ENCODE results near the gene NPTN. TPM values are rescaled to one million over a fixed set of nuclear protein-coding genes. Genes with fewer than 3 reads are reported as not detected.
"Not testable (repeated sequence)": the region's sequence is repeated elsewhere in the genome, so short reads cannot be mapped to it uniquely, and the experiment has no call there.

NPTN gene
- polyA plus RNA-seq, 1 donor: 327 TPM

DNA sequence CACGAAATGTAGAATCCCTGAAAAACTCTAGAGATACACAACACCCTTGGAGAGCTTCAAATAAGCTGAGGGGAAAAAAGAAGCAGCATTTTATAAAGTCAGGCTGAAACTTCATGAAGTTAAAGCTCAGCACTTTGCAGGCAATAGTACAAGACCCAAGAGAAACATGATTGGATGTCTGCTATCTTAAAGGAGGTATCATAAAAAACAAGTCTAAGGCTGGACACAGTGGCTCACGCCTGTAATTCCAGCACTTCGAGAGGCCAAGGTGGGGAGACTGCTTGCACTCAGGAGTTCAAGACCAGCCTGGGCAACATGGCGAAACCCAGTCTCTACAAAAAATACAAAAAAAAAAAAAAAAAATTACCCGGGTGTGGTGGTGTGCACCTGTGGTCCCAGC lies 42.9 kb downstream of the NPTN start:
- Histone ChIP-seq H3K9me3 (ENCODE audit: control insufficient read depth, low read depth, low read length) (no peaks in the 10 kb centered on the region), H3K4me3 (ENCODE audit: low read length) (no peak overlapping the region), H3K4me1 (ENCODE audit: control insufficient read depth, insufficient read depth, low read length) (peaks cover 44% of the 10 kb centered on the region), H3K27ac (ENCODE audit: low read length) (peak overlapping the region; percentile 85), H3K36me3 (ENCODE audit: control insufficient read depth, insufficient read depth, low read length) (peaks cover 58% of the 10 kb centered on the region), H3K27me3 (ENCODE audit: control insufficient read depth, insufficient read depth, low read length) (no peaks in the 10 kb centered on the region)
- WGBS (ENCODE audit: insufficient coverage, low lambda C conversion rate): no CpG with 5 or more reads among the region's 5 CpGs
- DNase-seq: peak; percentile 51 to 71

DNA sequence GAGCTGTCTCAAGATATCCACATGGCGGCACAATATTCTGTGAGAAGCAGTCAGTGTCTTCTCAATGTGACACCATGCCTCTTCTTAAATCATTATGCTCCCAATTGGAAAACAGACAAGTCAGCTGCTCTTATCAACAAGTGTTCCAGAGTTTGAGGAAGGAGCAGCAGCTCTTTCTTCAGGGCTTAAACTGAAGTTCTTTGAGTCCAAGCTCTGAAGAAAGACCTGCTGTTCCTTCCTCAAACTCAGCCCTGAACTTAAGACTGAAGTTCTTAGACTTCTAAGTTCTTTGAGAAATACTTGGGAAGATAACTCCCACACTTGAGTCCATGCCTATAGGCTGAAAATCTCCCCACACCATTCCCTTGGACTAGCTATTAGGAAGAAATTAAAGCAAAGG lies 43.4 kb downstream of the NPTN start:
- DNase-seq: peak in 1 of 2 donors; percentile 39
- Histone ChIP-seq H3K9me3 (ENCODE audit: control insufficient read depth, low read depth, low read length) (no peaks in the 10 kb centered on the region), H3K4me1 (ENCODE audit: control insufficient read depth, insufficient read depth, low read length) (peaks cover 44% of the 10 kb centered on the region), H3K27me3 (ENCODE audit: control insufficient read depth, insufficient read depth, low read length) (no peaks in the 10 kb centered on the region), H3K4me3 (ENCODE audit: low read length) (no peak overlapping the region), H3K27ac (ENCODE audit: low read length) (peak overlapping the region; percentile 85), H3K36me3 (ENCODE audit: control insufficient read depth, insufficient read depth, low read length) (peaks cover 60% of the 10 kb centered on the region)
- no CpG with 5 or more reads among the region's 1 CpG for WGBS (ENCODE audit: insufficient coverage, low lambda C conversion rate)

DNA sequence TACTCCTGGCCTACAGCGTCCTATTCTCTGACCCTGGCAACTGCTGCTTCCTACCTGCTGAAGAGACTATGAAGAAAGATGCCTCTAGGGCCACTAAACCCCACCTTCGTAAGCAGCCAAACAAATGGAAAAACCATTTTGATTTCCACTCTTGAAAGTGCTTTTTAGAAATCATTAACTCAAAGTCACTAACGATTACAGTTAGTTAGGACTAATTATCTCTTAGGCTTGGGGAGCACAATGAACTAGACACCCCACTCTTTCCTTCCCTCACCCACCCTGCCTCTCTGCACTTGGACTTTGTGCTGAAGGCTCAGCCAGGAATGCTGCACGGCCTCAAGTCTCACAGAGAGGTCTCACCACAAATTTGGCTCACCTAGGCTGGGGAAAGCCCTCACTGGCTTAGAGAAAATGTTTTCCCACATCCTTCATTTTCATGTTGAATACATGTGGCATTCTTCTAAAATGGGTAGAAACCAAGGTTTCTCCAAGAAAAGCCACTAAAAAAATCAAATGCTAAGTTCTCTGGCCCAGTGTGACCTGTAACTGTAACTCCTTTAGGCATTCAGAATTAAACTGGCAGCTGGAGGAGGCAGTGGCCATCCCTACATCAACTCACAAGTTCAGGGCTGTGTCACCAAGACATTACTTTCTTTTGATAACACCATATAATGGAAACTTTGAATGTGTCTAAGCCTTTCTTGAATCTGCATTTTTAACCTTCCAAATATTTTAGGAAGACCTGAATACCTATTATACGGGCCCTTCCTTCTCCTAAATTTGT lies 47.1 kb downstream of the NPTN start:
- Histone ChIP-seq H3K36me3 (ENCODE audit: control insufficient read depth, insufficient read depth, low read length) (peaks cover 75% of the 10 kb centered on the region), H3K4me1 (ENCODE audit: control insufficient read depth, insufficient read depth, low read length) (peaks cover 66% of the 10 kb centered on the region), H3K4me3 (ENCODE audit: low read length) (no peak overlapping the region), H3K9me3 (ENCODE audit: control insufficient read depth, low read depth, low read length) (no peaks in the 10 kb centered on the region), H3K27me3 (ENCODE audit: control insufficient read depth, insufficient read depth, low read length) (no peaks in the 10 kb centered on the region), H3K27ac (ENCODE audit: low read length) (peak overlapping the region; percentile 71)
- DNase-seq: peak; percentile 50 to 81
- 80% methylated on average over 2 of the region's 5 CpGs for WGBS (ENCODE audit: insufficient coverage, low lambda C conversion rate)

DNA sequence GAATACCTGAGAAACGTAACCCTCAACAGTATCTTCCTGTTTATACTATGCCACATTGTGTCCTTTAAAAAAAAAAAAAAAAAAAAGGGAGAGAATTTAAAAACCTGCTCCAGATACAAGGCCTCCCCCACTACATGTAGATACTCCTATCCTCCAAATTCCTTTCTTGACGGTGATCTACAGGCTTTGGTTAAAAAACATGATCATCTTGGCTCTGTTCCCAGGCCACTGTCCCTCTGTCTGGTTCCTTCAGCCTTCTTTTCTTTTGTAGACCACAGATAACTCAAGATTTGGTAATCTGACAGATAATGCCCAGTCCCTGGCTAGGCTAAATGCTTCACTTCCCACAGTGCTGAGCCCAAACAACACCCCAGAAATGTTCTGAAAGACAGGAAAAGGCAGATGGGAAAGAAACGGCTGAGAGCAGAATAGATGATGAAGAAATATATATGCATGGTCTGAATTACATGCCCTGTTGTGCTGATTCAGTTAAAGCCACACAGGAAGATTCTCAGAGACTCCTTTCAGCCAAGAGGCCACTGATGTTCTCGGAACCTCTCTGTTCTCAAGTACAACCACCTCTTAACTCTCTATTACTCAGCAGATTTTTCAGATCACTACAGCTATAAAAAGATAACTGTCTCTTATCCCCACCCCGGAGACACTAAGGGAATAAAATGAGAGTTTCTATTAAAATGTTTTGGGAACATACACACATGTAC lies 48.3 kb downstream of the NPTN start:
- Histone ChIP-seq H3K4me3 (ENCODE audit: low read length) (no peak overlapping the region), H3K36me3 (ENCODE audit: control insufficient read depth, insufficient read depth, low read length) (peaks cover 73% of the 10 kb centered on the region), H3K9me3 (ENCODE audit: control insufficient read depth, low read depth, low read length) (no peaks in the 10 kb centered on the region), H3K4me1 (ENCODE audit: control insufficient read depth, insufficient read depth, low read length) (peaks cover 63% of the 10 kb centered on the region), H3K27ac (ENCODE audit: low read length) (peak overlapping the region; percentile 71), H3K27me3 (ENCODE audit: control insufficient read depth, insufficient read depth, low read length) (no peaks in the 10 kb centered on the region)
- DNase-seq: peak in 1 of 2 donors; percentile 24
- 44% methylated on average over 2 of the region's 5 CpGs for WGBS (ENCODE audit: insufficient coverage, low lambda C conversion rate)

DNA sequence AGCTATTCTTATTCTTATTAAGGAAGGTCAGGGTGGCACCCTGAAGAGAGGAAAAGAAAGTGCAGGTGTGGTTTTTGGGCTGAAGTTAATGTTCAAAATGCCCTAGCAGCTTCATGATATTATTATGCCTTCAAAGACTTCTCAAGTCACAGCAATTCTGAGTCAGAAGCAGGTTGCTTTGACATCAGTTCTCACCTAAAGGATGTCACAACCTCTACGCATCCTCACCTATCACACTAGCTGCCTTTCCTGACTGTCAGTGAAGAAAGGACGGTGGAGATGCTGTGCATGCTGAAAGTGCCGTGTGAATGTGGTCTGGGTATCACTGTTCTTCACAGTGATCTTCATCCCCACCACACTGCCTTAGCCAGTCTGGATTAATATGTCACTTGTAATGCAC lies 49.6 kb downstream of the NPTN start:
- Histone ChIP-seq H3K36me3 (ENCODE audit: control insufficient read depth, insufficient read depth, low read length) (peaks cover 66% of the 10 kb centered on the region), H3K4me3 (ENCODE audit: low read length) (no peak overlapping the region), H3K27ac (ENCODE audit: low read length) (peak overlapping the region; percentile 4), H3K27me3 (ENCODE audit: control insufficient read depth, insufficient read depth, low read length) (no peaks in the 10 kb centered on the region), H3K9me3 (ENCODE audit: control insufficient read depth, low read depth, low read length) (no peaks in the 10 kb centered on the region), H3K4me1 (ENCODE audit: control insufficient read depth, insufficient read depth, low read length) (peaks cover 52% of the 10 kb centered on the region)
- DNase-seq: no peak
- WGBS (ENCODE audit: insufficient coverage, low lambda C conversion rate): no CpG with 5 or more reads among the region's 3 CpGs

DNA sequence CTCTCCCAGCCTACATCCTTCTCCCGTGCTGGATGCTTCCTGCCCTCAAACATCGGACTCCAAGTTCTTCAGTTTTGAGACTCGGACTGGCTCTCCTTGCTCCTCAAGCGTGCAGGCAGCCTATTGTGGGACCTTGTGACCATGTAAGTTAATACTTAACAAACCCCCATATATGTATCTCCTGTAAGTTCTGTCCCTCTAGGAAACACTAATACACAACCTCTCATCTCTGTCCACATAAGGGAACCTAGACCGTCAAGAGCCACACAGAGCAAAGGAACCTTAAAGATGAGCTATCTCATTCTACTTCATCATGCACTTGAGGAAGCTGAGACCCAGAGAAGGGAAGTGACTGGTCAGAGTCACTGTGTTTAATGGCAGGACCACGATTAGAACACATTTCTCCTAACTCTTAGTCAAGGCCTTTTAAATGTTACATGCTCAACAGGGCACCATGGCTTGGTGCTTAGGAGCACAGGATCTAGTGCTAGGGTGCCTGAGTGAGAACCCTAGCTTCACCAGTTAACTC lies 50.3 kb downstream of the NPTN start:
- H3K36me3 ChIP-seq (ENCODE audit: control insufficient read depth, insufficient read depth, low read length): peaks cover 63% of the 10 kb centered on the region
- peaks cover 58% of the 10 kb centered on the region for H3K4me1 ChIP-seq (ENCODE audit: control insufficient read depth, insufficient read depth, low read length)
- WGBS (ENCODE audit: insufficient coverage, low lambda C conversion rate): no CpG with 5 or more reads among the region's 6 CpGs
- H3K4me3 ChIP-seq (ENCODE audit: low read length): no peak overlapping the region
- H3K27me3 ChIP-seq (ENCODE audit: control insufficient read depth, insufficient read depth, low read length): no peaks in the 10 kb centered on the region
- no peaks in the 10 kb centered on the region for H3K9me3 ChIP-seq (ENCODE audit: control insufficient read depth, low read depth, low read length)
- H3K27ac ChIP-seq (ENCODE audit: low read length): peak overlapping the region; percentile 56
- peak in 1 of 2 donors; percentile 68 for DNase-seq

DNA sequence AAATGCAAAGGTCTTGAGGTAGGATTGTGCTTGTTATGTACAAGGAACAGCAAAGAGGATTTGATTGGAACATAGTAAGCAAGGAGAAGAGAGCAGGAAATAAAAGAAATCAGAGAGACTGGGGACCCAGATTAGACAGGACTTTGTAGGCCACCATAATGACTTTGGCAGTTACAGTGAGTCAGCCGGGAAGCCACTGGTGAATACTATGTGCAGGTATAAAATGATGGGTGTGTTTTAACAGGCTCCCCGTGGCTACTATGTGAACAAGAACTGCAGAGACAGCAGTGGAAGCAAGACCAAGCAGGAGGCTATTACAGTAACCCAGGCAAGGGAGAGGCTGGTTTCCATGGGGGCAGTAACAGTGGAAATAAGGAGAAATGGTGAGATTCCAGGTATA lies 55.2 kb downstream of the NPTN start:
- Histone ChIP-seq H3K27me3 (ENCODE audit: control insufficient read depth, insufficient read depth, low read length) (no peaks in the 10 kb centered on the region), H3K9me3 (ENCODE audit: control insufficient read depth, low read depth, low read length) (no peaks in the 10 kb centered on the region), H3K4me1 (ENCODE audit: control insufficient read depth, insufficient read depth, low read length) (peaks cover 46% of the 10 kb centered on the region), H3K36me3 (ENCODE audit: control insufficient read depth, insufficient read depth, low read length) (peaks cover 58% of the 10 kb centered on the region), H3K27ac (ENCODE audit: low read length) (peak overlapping the region; percentile 58), H3K4me3 (ENCODE audit: low read length) (no peak overlapping the region)
- peak in 1 of 2 donors; percentile 63 for DNase-seq
- WGBS (ENCODE audit: insufficient coverage, low lambda C conversion rate): no CpG with 5 or more reads among the region's 2 CpGs

DNA sequence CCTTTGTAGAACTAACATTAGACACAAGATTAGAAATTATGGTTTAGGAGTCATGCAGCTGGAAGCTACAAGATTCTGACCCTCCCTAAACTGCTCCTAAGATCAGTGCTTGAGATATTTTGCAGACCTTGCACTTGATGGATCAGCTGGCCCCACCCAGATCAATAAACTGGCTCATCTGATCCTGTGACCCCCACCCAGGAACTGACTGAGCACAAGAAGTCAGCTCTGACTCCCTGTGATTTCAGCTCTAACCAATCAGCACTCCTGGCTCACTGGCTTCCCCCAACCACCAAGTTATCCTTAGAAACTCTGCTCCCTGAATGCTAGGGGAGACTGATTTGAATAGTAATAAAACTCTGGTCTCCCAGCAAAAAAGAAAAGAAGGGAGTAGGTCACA lies 55.6 kb downstream of the NPTN start:
- H3K4me3 ChIP-seq (ENCODE audit: low read length); DNase-seq; H3K9me3 ChIP-seq (ENCODE audit: control insufficient read depth, low read depth, low read length); H3K27me3 ChIP-seq (ENCODE audit: control insufficient read depth, insufficient read depth, low read length): not testable (repeated sequence)
- Histone ChIP-seq H3K27ac (ENCODE audit: low read length) (peak overlapping the region; percentile 58), H3K4me1 (ENCODE audit: control insufficient read depth, insufficient read depth, low read length) (peaks cover 45% of the 10 kb centered on the region), H3K36me3 (ENCODE audit: control insufficient read depth, insufficient read depth, low read length) (peaks cover 57% of the 10 kb centered on the region)

DNA sequence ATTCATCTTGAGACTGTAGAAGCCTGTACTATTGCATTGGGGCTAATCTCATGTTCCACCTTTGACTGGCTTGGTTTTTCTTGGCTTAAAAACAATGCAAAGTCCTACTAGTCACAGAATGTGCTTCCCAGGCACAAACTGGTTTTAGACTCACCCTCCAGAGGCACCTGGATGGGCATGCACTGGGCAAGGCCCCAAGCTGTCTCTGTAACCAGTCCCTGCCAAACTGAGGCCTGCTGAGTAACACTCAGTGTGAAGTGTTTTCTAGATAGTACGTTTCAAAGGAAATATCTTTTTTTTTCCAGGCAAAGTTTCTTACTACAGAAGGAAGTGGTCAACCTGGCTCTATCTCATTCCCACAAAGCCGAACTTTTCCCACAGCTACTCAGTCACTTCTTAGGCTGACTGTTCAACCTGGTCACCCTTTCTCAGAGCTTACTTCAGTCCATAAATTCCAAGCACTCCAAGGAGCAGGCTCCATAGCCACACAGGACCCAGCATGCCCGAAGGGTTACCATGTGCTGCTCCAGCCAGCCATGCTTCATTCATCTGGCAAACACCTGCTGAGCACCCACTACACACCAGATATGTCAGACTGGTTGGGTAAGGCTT lies 57.4 kb downstream of the NPTN start:
- H3K36me3 ChIP-seq (ENCODE audit: control insufficient read depth, insufficient read depth, low read length): peaks cover 55% of the 10 kb centered on the region
- WGBS (ENCODE audit: insufficient coverage, low lambda C conversion rate): 80% methylated on average over 1 of the region's 3 CpGs
- H3K4me1 ChIP-seq (ENCODE audit: control insufficient read depth, insufficient read depth, low read length): peaks cover 52% of the 10 kb centered on the region
- no peaks in the 10 kb centered on the region for H3K27me3 ChIP-seq (ENCODE audit: control insufficient read depth, insufficient read depth, low read length)
- no peak overlapping the region for H3K4me3 ChIP-seq (ENCODE audit: low read length)
- DNase-seq: no peak
- H3K9me3 ChIP-seq (ENCODE audit: control insufficient read depth, low read depth, low read length): no peaks in the 10 kb centered on the region
- peak overlapping the region; percentile 16 for H3K27ac ChIP-seq (ENCODE audit: low read length)

DNA sequence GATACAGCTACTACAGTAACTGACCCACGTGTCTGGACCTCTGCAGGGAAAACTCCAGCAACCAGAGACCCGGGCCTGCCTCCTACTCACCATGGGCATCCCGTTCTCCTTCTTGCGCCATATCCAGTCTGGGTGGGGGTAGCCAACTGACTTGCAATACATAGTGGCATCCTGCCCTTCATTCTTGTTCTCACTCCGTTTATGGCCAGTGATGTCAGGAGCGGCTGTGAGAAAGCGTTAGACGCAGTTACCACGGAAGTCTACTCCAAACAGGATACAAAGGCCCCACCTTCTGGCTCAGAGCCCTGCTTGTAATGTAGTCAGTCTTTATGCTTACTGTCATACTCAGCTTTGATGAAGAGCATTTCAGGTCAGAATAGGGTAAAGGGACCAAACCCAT lies 59.6 kb downstream of the NPTN start:
- H3K27ac ChIP-seq (ENCODE audit: low read length): peak overlapping the region; percentile 81

More for the DNA sequence above, 59.6 kb downstream of the NPTN start:
- Histone ChIP-seq H3K4me3 (ENCODE audit: low read length) (no peak overlapping the region), H3K27me3 (ENCODE audit: control insufficient read depth, insufficient read depth, low read length) (no peaks in the 10 kb centered on the region), H3K36me3 (ENCODE audit: control insufficient read depth, insufficient read depth, low read length) (peaks cover 65% of the 10 kb centered on the region), H3K4me1 (ENCODE audit: control insufficient read depth, insufficient read depth, low read length) (peaks cover 56% of the 10 kb centered on the region), H3K9me3 (ENCODE audit: control insufficient read depth, low read depth, low read length) (no peaks in the 10 kb centered on the region)
- no CpG with 5 or more reads among the region's 9 CpGs for WGBS (ENCODE audit: insufficient coverage, low lambda C conversion rate)
- peak; percentile 68 to 91 for DNase-seq
